Occipital lobe (tissue), 2 donors: ENCODE measurements around the gene ILF2. TPM values are rescaled to one million over a fixed set of nuclear protein-coding genes. Genes with fewer than 3 reads are reported as not detected.

Experiments used
- small RNA-seq: library from RNA; depleted of rRNA; stranded (forward); fragments of <200 nt; gene quantifications from one replicate; pipeline ENCODE3, GENCODE V24; 2014
- total RNA-seq: library from RNA; depleted of rRNA; stranded (reverse); fragments of >200 nt; gene quantifications from one replicate; pipeline ENCODE4 v1.2.3, GENCODE V29; 2014

Gene ILF2
- total RNA-seq, 1 donor from 2014 or later = 177 TPM

Small RNAs within 50 kb of the gene (small RNA-seq; reads per million reads assigned to genes)
- gene MIR8083 (not detected), gene RN7SL372P (not detected)

Other genes with a start within 250 kb of the ILF2 start
- gene S100A7, start 210.3 kb downstream of the ILF2 start, total RNA-seq = not detected
- 9.2 TPM for gene S100A6, start 135.0 kb downstream of the ILF2 start, total RNA-seq
- gene S100A5, start 130.1 kb downstream of the ILF2 start, total RNA-seq = not detected
- 0.62 TPM for gene S100A4, start 125.2 kb downstream of the ILF2 start, total RNA-seq
- gene S100A3, start 121.7 kb downstream of the ILF2 start, total RNA-seq = not detected
- gene S100A2, start 105.1 kb downstream of the ILF2 start, total RNA-seq = not detected
- 13.3 TPM for gene S100A16, start 57.9 kb downstream of the ILF2 start, total RNA-seq
- gene S100A14, start 54.7 kb downstream of the ILF2 start, total RNA-seq = 0.47 TPM
- gene S100A13, start 43.5 kb downstream of the ILF2 start, total RNA-seq = 5.3 TPM
- gene S100A1, start 42.6 kb downstream of the ILF2 start, total RNA-seq = 0.47 TPM
- gene CHTOP, start 36.9 kb downstream of the ILF2 start, total RNA-seq = 77.0 TPM
- gene SNAPIN, start 12.3 kb downstream of the ILF2 start, total RNA-seq = 36.3 TPM
- gene NPR1, start 7.7 kb upstream of the ILF2 start, total RNA-seq = 0.16 TPM
- 33.2 TPM for gene INTS3, start 57.1 kb upstream of the ILF2 start, total RNA-seq
- 14.5 TPM for gene SLC27A3, start 104.4 kb upstream of the ILF2 start, total RNA-seq